Mesodermal cell (in vitro differentiated cells): ENCODE results near the gene SLC46A2. TPM values are rescaled to one million over a fixed set of nuclear protein-coding genes. Genes with fewer than 3 reads are reported as not detected.
A peak's percentile ranks its signal among the peaks of the same experiment; 100 is the strongest.

ENCODE experiments used
- H3K27ac ChIP-seq: 2 replicates; pipeline ENCODE4 v1.7.0; 2013; ENCODE audit warnings: mild to moderate bottlenecking, low read depth, low read length, moderate library complexity; ENCODE audit not compliant: severe bottlenecking
- H3K36me3 ChIP-seq: 2 replicates; pipeline ENCODE4 v1.7.1; 2013; ENCODE audit warnings: mild to moderate bottlenecking, low read length, moderate library complexity; ENCODE audit not compliant: control insufficient read depth, insufficient read depth
- H3K4me1 ChIP-seq: one replicate; pipeline ENCODE4 v1.7.1; 2013; ENCODE audit warnings: mild to moderate bottlenecking, low read length; ENCODE audit not compliant: insufficient read depth, control insufficient read depth, poor library complexity, severe bottlenecking
- H3K4me3 ChIP-seq: 2 replicates; pipeline ENCODE4 v1.7.0; 2013; ENCODE audit warnings: low read length, control low read depth, mild to moderate bottlenecking; ENCODE audit not compliant: insufficient read depth, poor library complexity, severe bottlenecking; ENCODE audit errors: extremely low read depth
- H3K9me3 ChIP-seq: 2 replicates; pipeline ENCODE4 v1.7.1; 2013; ENCODE audit warnings: mild to moderate bottlenecking, low read length, moderate library complexity; ENCODE audit not compliant: control insufficient read depth
- WGBS, 2 experiments: methylation state at CpG; one replicate each; pipeline ENCODE4 v1.1.5; 2013; ENCODE audit warnings: missing lambda C conversion rate in 2 of 2; ENCODE audit not compliant: insufficient coverage in 2 of 2; 5-methylcytosine and 5-hydroxymethylcytosine counted together
- polyA plus RNA-seq, 2 experiments: library from polyadenylated mRNA; stranded (reverse); fragments of 50-300 nt; gene quantifications; one replicate each; pipeline ENCODE4 v1.2.3, GENCODE V29; 2013

SLC46A2 gene
- not detected for polyA plus RNA-seq (2013, experiment 1 of 2)
- not detected for polyA plus RNA-seq (2013, experiment 2 of 2)

- H3K4me3 ChIP-seq = peak within 1 kb of the TSS; percentile 26
- no peak within 1 kb of the TSS for H3K27ac ChIP-seq
- 41 to 48% methylated on average over 60 to 63 of the region's 78 CpGs for WGBS, 2 experiments
- H3K4me1 ChIP-seq = no peaks in the 10 kb centered on the region
- no peaks in the 10 kb centered on the region for H3K36me3 ChIP-seq
- H3K9me3 ChIP-seq = no peaks in the 10 kb centered on the region
These were observed at the start of gene SLC46A2 for GRCh38 chr9:112890106-112891081. TSS of gene SLC46A2 (minus strand) at chr9:112890876. CDS start at chr9:112890681, 195 bp downstream.

DNA sequence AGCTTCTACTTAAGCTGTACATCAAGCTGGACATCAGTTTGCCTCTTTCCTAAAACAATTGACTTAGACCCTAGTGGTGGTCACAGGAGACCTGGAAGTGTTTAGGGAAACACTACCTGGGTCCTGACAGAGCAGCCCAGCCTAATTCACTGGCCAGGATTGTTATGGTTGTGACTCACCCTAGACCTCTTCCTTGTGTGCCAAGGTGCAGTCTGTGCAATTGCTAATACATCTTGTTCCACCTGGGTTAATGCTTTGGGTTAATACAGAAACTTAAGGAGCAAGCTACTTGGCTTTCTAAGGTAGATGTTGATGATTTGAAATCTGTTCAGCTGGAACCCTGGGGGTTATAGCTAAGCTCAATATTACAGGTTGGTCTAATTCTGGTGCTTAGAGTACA is 48.7 kb upstream of the SLC46A2 start:
- Histone ChIP-seq H3K9me3 (no peaks in the 10 kb centered on the region), H3K4me1 (no peaks in the 10 kb centered on the region), H3K36me3 (no peaks in the 10 kb centered on the region), H3K4me3 (no peak overlapping the region), H3K27ac (no peak overlapping the region)

DNA sequence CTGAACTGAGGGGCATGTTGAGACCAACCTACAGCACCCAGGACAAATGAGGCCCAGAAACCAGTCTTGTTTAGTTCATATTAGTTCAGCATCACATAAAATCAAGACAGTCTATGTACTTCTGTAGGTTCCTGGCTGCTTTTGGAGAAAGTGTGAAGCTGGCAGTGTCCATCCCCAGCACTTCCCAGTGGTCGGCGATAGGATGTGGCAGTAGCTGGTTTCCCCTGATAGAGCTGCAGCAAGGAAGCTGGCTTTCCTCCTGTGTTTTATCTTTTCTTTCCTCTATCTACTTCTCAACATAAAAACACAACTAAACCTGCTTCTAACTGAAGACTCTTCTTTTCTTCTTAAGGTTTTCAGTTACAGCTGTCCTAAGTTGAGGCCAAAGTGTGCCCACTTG is 43.0 kb upstream of the SLC46A2 start:
- Histone ChIP-seq H3K36me3 (no peaks in the 10 kb centered on the region), H3K9me3 (no peaks in the 10 kb centered on the region), H3K4me1 (no peaks in the 10 kb centered on the region), H3K4me3 (no peak overlapping the region), H3K27ac (no peak overlapping the region)
- 92 to 94% methylated on average over 2 of the region's 2 CpGs for WGBS, 2 experiments

GRCh38 chr9:112925058-112925641 is 34.5 kb upstream of the SLC46A2 start:
- Histone ChIP-seq H3K27ac (no peak overlapping the region), H3K9me3 (no peaks in the 10 kb centered on the region), H3K4me3 (no peak overlapping the region), H3K36me3 (no peaks in the 10 kb centered on the region), H3K4me1 (no peaks in the 10 kb centered on the region)
- 53 to 55% methylated on average over 8 of the region's 8 CpGs for WGBS, 2 experiments

DNA sequence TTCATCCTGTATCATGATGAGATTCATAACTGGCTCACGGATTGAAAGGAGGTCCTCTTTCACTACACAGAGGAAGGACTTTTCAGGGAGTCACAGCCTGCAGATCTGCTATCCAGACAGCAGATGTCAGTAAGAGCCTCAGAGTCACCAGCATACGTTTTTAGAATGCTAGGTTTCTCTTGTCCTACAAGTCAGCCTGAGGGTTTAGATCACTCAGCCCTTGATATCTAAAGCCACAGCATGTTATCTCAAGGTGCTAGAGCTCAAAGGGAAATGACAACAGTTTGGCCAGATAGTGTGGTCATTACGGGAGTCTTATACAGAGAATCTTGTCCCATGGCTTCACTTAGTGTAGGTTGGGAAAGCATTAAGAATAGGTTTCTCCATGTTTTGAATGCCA is 30.9 kb upstream of the SLC46A2 start:
- WGBS, 2 experiments = 32 to 40% methylated on average over 3 of the region's 3 CpGs
- Histone ChIP-seq H3K4me3 (no peak overlapping the region), H3K4me1 (no peaks in the 10 kb centered on the region), H3K9me3 (no peaks in the 10 kb centered on the region), H3K27ac (no peak overlapping the region), H3K36me3 (no peaks in the 10 kb centered on the region)

- H3K27ac ChIP-seq = no peak overlapping the region
- H3K36me3 ChIP-seq = no peaks in the 10 kb centered on the region
- no peaks in the 10 kb centered on the region for H3K4me1 ChIP-seq
- H3K4me3 ChIP-seq = no peak overlapping the region
- no peaks in the 10 kb centered on the region for H3K9me3 ChIP-seq
- 75% methylated on average over 1 of the region's 1 CpG; no CpG with 5 or more reads in 1 of the 2 experiments for WGBS, 2 experiments
These were observed 27.3 kb upstream of the SLC46A2 start for GRCh38 chr9:112917987-112918362.

- no peaks in the 10 kb centered on the region for H3K4me1 ChIP-seq
- H3K9me3 ChIP-seq = peaks cover 3% of the 10 kb centered on the region
- no CpG with 5 or more reads among the region's 1 CpG for WGBS, 2 experiments
- H3K36me3 ChIP-seq = no peaks in the 10 kb centered on the region
- H3K4me3 ChIP-seq = no peak overlapping the region
- no peak overlapping the region for H3K27ac ChIP-seq
These were observed 26.6 kb upstream of the SLC46A2 start for GRCh38 chr9:112917047-112917986.

- Histone ChIP-seq H3K4me1 (no peaks in the 10 kb centered on the region), H3K9me3 (peaks cover 6% of the 10 kb centered on the region), H3K36me3 (no peaks in the 10 kb centered on the region), H3K27ac (no peak overlapping the region), H3K4me3 (no peak overlapping the region)
- no CpG with 5 or more reads among the region's 2 CpGs for WGBS, 2 experiments
These were observed 23.8 kb upstream of the SLC46A2 start for GRCh38 chr9:112914524-112914923.

DNA sequence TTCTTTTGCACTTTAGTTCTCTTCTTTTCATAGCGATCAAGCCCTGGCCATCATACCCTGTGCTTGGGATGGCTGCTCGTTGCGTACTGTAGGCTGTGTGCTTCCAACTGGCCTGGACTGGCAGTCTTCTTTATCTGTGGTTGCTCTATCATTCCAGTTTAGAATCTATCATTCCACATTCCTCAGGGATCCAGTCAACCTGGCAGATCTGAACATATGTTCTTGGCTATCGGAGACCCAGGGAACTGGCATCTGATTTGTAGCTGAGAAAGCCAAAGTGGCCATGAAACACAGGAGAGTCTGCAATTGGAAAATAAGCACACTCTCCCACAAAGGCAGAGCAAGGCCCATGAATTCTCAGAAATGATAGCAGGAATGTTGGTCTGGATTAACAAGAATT is 22.6 kb upstream of the SLC46A2 start:
- Histone ChIP-seq H3K27ac (no peak overlapping the region), H3K9me3 (peaks cover 6% of the 10 kb centered on the region), H3K4me1 (no peaks in the 10 kb centered on the region), H3K36me3 (no peaks in the 10 kb centered on the region), H3K4me3 (no peak overlapping the region)
- WGBS, 2 experiments = 92% methylated on average over 4 of the region's 4 CpGs

DNA sequence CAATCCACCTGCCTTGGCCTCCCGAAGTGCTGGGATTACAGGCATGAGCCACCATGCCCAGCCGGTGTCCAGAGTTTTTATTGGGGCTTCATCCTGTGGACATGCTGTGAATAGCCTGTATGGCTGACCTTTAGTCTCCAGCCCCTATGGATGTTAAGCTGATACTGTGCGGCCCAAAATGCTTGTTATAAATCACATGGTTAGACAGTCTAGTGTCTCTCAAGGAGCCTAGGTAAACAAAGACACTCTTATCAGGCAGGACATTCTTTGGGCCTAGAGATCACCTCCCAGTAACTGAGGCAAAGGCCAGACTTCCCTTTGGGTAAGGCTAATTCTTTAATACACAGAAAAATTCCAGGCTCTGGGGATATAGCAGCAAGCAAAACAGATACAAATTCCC is 22.0 kb upstream of the SLC46A2 start:
- Histone ChIP-seq H3K4me1 (no peaks in the 10 kb centered on the region), H3K36me3 (no peaks in the 10 kb centered on the region), H3K27ac (no peak overlapping the region), H3K9me3 (peaks cover 6% of the 10 kb centered on the region), H3K4me3 (no peak overlapping the region)
- 81 to 91% methylated on average over 3 of the region's 3 CpGs for WGBS, 2 experiments
